Endothelial cell of umbilical vein (primary cell): ENCODE measurements around the gene RPH3AL. TPM values are rescaled to one million over a fixed set of nuclear protein-coding genes. Genes with fewer than 3 reads are reported as not detected.
A peak's percentile ranks its signal among the peaks of the same experiment; 100 is the strongest.

Source experiments
- BruUV-seq: library from RNA; stranded (reverse); fragments of 400-500 nt; replicated peaks from 2 replicates; lab custom pipeline; 2021; lab: Mats Ljungman, UMichigan
- CTCF ChIA-PET: fragments of 300-600, 350-600 bp; sonication (Branson Sonifier 250); formaldehyde crosslinking; loops from one replicate; lab custom pipeline; 2021; ENCODE audit warnings: antibody characterized with exemption, inconsistent platforms; lab: Charles Lee
- POLR2A ChIA-PET: fragments of 300-600, 350-600 bp; sonication (Branson Sonifier 250); formaldehyde crosslinking; loops from one replicate; lab custom pipeline; 2021; ENCODE audit warnings: antibody characterized with exemption, inconsistent platforms; lab: Charles Lee
- DNase-seq: peaks from one replicate; pipeline ENCODE4 v3.0.0-alpha.2; 2011; ENCODE audit warnings: low read depth, low spot score
- FAIRE-seq: peaks from 2 replicates; lab custom pipeline; 2011; peaks lifted over from hg19 to GRCh38; lab: Jason Lieb, UNC
- H2AFZ ChIP-seq: 2 replicates; pipeline ENCODE4 v1.6.0; 2012; ENCODE audit warnings: low read depth, low read length, control low read depth, inconsistent platforms
- H3K27ac ChIP-seq: 2 replicates; pipeline ENCODE4 v1.5.1; 2011; ENCODE audit warnings: low read depth, mild to moderate bottlenecking, control low read depth, low read length, moderate library complexity; ENCODE audit not compliant: insufficient read depth
- H3K27me3 ChIP-seq, 2 experiments: 2 replicates each; pipeline versions ENCODE4 v1.6.0 to v1.6.1; 2011; ENCODE audit warnings: low read length in 2 of 2, mixed read lengths in 1 of 2; ENCODE audit not compliant: control insufficient read depth in 2 of 2, insufficient read depth in 2 of 2
- H3K36me3 ChIP-seq, 2 experiments: 2 replicates in 1 of 2; 3 replicates in 1 of 2; pipeline ENCODE4 v1.5.1; 2011; ENCODE audit warnings: low read length in 2 of 2, mild to moderate bottlenecking in 1 of 2, moderate library complexity in 1 of 2; ENCODE audit not compliant: control insufficient read depth in 2 of 2, insufficient read depth in 2 of 2; ENCODE audit errors: extremely low read depth in 1 of 2
- H3K4me1 ChIP-seq: 3 replicates; pipeline ENCODE4 v1.5.1; 2011; ENCODE audit warnings: mild to moderate bottlenecking, low read length; ENCODE audit not compliant: control insufficient read depth, insufficient read depth; ENCODE audit errors: extremely low read depth
- H3K4me2 ChIP-seq: 2 replicates; pipeline ENCODE4 v1.6.1; 2011; ENCODE audit warnings: low read length, control low read depth, mixed read lengths; ENCODE audit not compliant: insufficient read depth
- H3K4me3 ChIP-seq, 3 experiments: fragments of 200-600 bp in 1 of 3; sonication (generic), shearing (Covaris generic) in 1 of 3; replicated peaks in 1 of 3; 2 replicates each; pipeline ENCODE4 v1.5.1; 2011 to 2016; ENCODE audit warnings: control low read depth in 3 of 3, low read length in 3 of 3, mild to moderate bottlenecking in 2 of 3, inconsistent platforms in 1 of 3, low read depth in 1 of 3, moderate library complexity in 1 of 3; ENCODE audit not compliant: insufficient read depth in 1 of 3
- H3K79me2 ChIP-seq: 2 replicates; pipeline ENCODE4 v1.6.0; 2012; ENCODE audit warnings: low read length, inconsistent platforms; ENCODE audit not compliant: control insufficient read depth, insufficient read depth
- H3K9ac ChIP-seq: replicated peaks from 2 replicates; pipeline ENCODE3; 2011; ENCODE audit warnings: low read length, control low read depth; ENCODE audit not compliant: insufficient read depth; ENCODE audit errors: extremely low read depth
- H3K9me1 ChIP-seq: replicated peaks from 3 replicates; pipeline ENCODE4 v1.6.0; 2011; ENCODE audit warnings: mild to moderate bottlenecking, low read length; ENCODE audit not compliant: control insufficient read depth, insufficient read depth; ENCODE audit errors: extremely low read depth
- H3K9me3 ChIP-seq: replicated peaks from 2 replicates; pipeline ENCODE4 v1.5.1; 2012; ENCODE audit warnings: low read length, inconsistent platforms; ENCODE audit not compliant: control insufficient read depth, insufficient read depth
- H4K20me1 ChIP-seq: replicated peaks from 2 replicates; pipeline ENCODE3; 2011; ENCODE audit warnings: mild to moderate bottlenecking, low read length; ENCODE audit not compliant: control insufficient read depth, insufficient read depth; ENCODE audit errors: extremely low read depth
- EZH2 ChIP-seq: IDR thresholded peaks from 2 replicates; pipeline ENCODE4 v1.6.1; 2012; ENCODE audit warnings: borderline replicate concordance, low read depth, mild to moderate bottlenecking, moderate library complexity, low read length, inconsistent platforms; ENCODE audit not compliant: severe bottlenecking
- FOS ChIP-seq: IDR thresholded peaks from 2 replicates; pipeline ENCODE4 v1.6.1; 2011; ENCODE audit warnings: mild to moderate bottlenecking, low read length, moderate library complexity, borderline replicate concordance; ENCODE audit not compliant: insufficient read depth
- GATA2 ChIP-seq: IDR thresholded peaks from 2 replicates; pipeline ENCODE4 v1.7.0; 2011; ENCODE audit warnings: low read depth, mild to moderate bottlenecking, moderate library complexity, mixed read lengths, low read length; ENCODE audit not compliant: insufficient read length, insufficient read depth
- JUN ChIP-seq: IDR thresholded peaks from 2 replicates; pipeline ENCODE4 v1.6.1; 2011; ENCODE audit warnings: borderline replicate concordance, low read depth; ENCODE audit not compliant: insufficient read length, insufficient read depth
- MYC ChIP-seq: IDR thresholded peaks from one replicate; pipeline ENCODE4 v1.6.1; 2011; ENCODE audit warnings: mild to moderate bottlenecking, low read depth, low read length
- POLR2A ChIP-seq: IDR thresholded peaks from 2 replicates; pipeline ENCODE4 v1.6.1; 2012; ENCODE audit warnings: low read depth, mild to moderate bottlenecking, control low read depth, low read length
- POLR2AphosphoS5 ChIP-seq: IDR thresholded peaks from 2 replicates; pipeline ENCODE4 v1.6.1; 2012; ENCODE audit warnings: low read depth, mild to moderate bottlenecking, control low read depth, low read length, moderate library complexity; ENCODE audit not compliant: insufficient read depth
- dilution Hi-C: fragments of 300-500 bp; cut with MboI; formaldehyde crosslinking; loops from one replicate; pipeline ENCODE4 v1.15.0; 2019; ENCODE audit warnings: low sequenced_read_pairs; ENCODE audit not compliant: extremely low pct_ligation_motif_present
- intact Hi-C: fragments of 100-400 bp; cut with micrococcal nuclease; formaldehyde crosslinking; loops from one replicate; pipeline ENCODE4 v1.10.0; 2022
- polyA plus RNA-seq, 4 experiments: library from polyadenylated mRNA; depleted of rRNA in 3 of 4; stranded (reverse) in 3 of 4; unstranded in 1 of 4; fragments of >200 nt; gene quantifications; 2 replicates each; pipeline versions ENCODE4 v1.2.1 to v1.2.3, GENCODE V29; 2011 to 2012; ENCODE audit warnings: missing spikeins in 1 of 4
- total RNA-seq: library from RNA; stranded (reverse); gene quantifications from 2 replicates; pipeline ENCODE4 v1.2.3, GENCODE V29; 2021
- TF ChIP-seq, protein P1 (sequence below): IDR thresholded peaks from 2 replicates; pipeline ENCODE4 v1.6.1; 2011; ENCODE audit not compliant: insufficient read depth, insufficient read length
- TF ChIP-seq, protein P2 (sequence below), 2 donors: IDR thresholded peaks; 1 replicate in 1 of 2; 2 replicates in 1 of 2; pipeline ENCODE4 v1.5.1; 2011; ENCODE audit warnings: low read length in 2 of 2, mild to moderate bottlenecking in 2 of 2, moderate library complexity in 2 of 2, control low read depth in 1 of 2, inconsistent platforms in 1 of 2, low read depth in 1 of 2; ENCODE audit not compliant: insufficient read depth in 1 of 2; ENCODE audit errors: extremely low read depth in 1 of 2

RPH3AL gene
- total and polyA plus RNA-seq, 2 donors (not counting 3 experiments of a cell fraction or from before 2014, with no cell fraction given): 4.1 to 7.0 TPM

- TF ChIP-seq POLR2AphosphoS5: no peak
- TF ChIP-seq FOS: no peak
- TF ChIP-seq, protein P1, sequence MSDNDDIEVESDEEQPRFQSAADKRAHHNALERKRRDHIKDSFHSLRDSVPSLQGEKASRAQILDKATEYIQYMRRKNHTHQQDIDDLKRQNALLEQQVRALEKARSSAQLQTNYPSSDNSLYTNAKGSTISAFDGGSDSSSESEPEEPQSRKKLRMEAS: no peak
- TF ChIP-seq, protein P2, sequence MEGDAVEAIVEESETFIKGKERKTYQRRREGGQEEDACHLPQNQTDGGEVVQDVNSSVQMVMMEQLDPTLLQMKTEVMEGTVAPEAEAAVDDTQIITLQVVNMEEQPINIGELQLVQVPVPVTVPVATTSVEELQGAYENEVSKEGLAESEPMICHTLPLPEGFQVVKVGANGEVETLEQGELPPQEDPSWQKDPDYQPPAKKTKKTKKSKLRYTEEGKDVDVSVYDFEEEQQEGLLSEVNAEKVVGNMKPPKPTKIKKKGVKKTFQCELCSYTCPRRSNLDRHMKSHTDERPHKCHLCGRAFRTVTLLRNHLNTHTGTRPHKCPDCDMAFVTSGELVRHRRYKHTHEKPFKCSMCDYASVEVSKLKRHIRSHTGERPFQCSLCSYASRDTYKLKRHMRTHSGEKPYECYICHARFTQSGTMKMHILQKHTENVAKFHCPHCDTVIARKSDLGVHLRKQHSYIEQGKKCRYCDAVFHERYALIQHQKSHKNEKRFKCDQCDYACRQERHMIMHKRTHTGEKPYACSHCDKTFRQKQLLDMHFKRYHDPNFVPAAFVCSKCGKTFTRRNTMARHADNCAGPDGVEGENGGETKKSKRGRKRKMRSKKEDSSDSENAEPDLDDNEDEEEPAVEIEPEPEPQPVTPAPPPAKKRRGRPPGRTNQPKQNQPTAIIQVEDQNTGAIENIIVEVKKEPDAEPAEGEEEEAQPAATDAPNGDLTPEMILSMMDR (IDR thresholded peaks at IDR 0.05; ENCODE audit: extremely low read depth in 1 of 2, insufficient read depth in 1 of 2, low read depth in 1 of 2, low read length in 2 of 2): no peak
- TF ChIP-seq JUN: no peak
- no peak for TF ChIP-seq GATA2
- TF ChIP-seq EZH2: no peak
- TF ChIP-seq POLR2A: no peak
- no peak for TF ChIP-seq MYC
- Histone ChIP-seq H3K27me3 (no peaks in the 10 kb centered on the region), H3K4me3 (no peak overlapping the region), H3K36me3 (no peaks in the 10 kb centered on the region), H3K79me2 (no peaks in the 10 kb centered on the region), H4K20me1 (no peaks in the 10 kb centered on the region), H3K9me3 (no peaks in the 10 kb centered on the region), H3K4me2 (no peak overlapping the region), H3K9me1 (no peaks in the 10 kb centered on the region), H3K9ac (no peak overlapping the region), H3K27ac (peak overlapping the region; percentile 62), H3K4me1 (peaks cover 51% of the 10 kb centered on the region), H2AFZ (no peak overlapping the region)
- intact Hi-C loops (no loop called here), dilution Hi-C loops (no loop called here)
- DNase-seq: no peak
- BruUV-seq: no TSS peak
- ChIA-PET CTCF (interaction anchor here (0.7 to 1.9 kb wide), 5 partner anchors 13 to 60 kb away, joined by 4 to 9 read pairs (median 4); no protein-coding TSS in a partner anchor), POLR2A (interaction anchor here (1.0 kb wide), 1 partner anchor 17 kb away, joined by 3 read pairs; no protein-coding TSS in a partner anchor)
- no peak for FAIRE-seq
These were observed 1.2 kb downstream of the RPH3AL start for GRCh38 chr17:351449-351738.
